ENCODE results near the gene TMA7B.
"Not testable (repeated sequence)": the region's sequence is repeated elsewhere in the genome, so short reads cannot be mapped to it uniquely, and the experiment has no call there.

Gene TMA7B

DNA sequence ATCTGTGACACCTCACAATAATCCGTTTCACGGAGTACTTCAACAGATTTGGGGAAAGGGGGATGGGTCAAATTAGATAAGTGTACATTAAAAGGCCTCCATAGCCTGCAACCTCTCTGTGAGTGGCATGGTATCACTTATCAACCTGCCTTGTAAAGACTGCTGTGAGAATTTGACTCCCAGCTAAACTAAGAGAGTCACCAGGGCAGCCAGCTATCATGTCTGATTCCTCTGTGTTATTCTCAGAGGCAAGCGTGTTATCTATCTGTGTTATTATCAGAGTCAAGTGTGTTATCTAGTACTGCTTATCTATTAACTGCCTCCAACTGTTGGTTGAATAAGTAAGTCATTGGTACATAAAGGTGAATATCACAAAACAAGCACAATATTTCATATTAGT lies 30.5 kb downstream of the TMA7B start:
- Histone ChIP-seq H3K27ac (0 out of 2 replicates have a peak overlapping the region, but pooled peaks have one; percentile 44), H3K9me3 (ENCODE audit: low read depth, low read length) (no peaks in the 10 kb centered on the region), H3K4me3 (no peak overlapping the region), H3K9ac (ENCODE audit: insufficient read length) (no peak overlapping the region), H3K36me3 (ENCODE audit: insufficient read depth, low read length) (no peaks in the 10 kb centered on the region)
- TF ChIP-seq EZH2 (IDR thresholded peaks at IDR 0.05) (no peak), POLR2AphosphoS5 (IDR thresholded peaks at IDR 0.05; ENCODE audit: borderline replicate concordance, low read depth, low read length) (no peak), FOXP2 (optimal IDR thresholded peaks at IDR 0.05; ENCODE audit: control extremely low read depth, extremely low read length, insufficient read depth) (no peak)
- no peak for DNase-seq (ENCODE audit: low read depth, low spot score)

DNA sequence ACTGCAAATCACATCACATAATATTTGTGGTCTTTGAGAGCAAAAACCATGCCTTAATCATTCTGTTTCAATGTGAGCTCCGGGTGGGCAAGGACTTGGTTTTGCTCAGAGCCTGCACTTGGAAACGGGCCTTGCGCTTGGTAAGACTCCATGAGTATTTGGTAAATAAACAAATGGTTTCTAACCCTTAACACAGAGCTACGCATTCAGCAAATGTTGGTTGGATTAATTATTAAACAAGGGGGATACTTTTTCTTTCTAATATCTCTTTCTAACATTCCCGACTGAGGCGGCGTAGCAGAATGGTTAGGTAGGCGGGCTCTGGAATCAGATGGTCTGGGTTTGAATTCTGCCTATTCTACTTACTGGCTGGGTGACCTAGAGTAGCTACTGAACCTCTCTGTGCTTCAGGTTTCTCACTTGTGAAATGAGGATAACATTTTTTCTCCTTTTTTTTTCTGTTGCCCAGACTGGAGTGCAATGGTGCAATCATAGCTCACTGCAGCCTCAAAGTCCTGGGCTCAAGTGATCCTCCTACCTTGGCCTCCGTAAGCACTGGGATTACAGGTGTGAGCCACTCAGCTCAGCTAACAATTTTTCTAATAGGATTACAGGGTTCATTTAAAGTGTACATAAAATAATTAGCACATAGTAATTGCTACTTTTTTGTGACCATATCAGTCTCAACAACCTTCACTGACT lies 31.1 kb downstream of the TMA7B start:
- no peak overlapping the region for H3K9ac ChIP-seq (ENCODE audit: insufficient read length)
- no peak for DNase-seq (ENCODE audit: low read depth, low spot score)
- 0 out of 2 replicates have a peak overlapping the region, but pooled peaks have one; percentile 44 for H3K27ac ChIP-seq
- no peaks in the 10 kb centered on the region for H3K36me3 ChIP-seq (ENCODE audit: insufficient read depth, low read length)
- no peak for TF ChIP-seq EZH2 (IDR thresholded peaks at IDR 0.05)
- no peak for TF ChIP-seq POLR2AphosphoS5 (IDR thresholded peaks at IDR 0.05; ENCODE audit: borderline replicate concordance, low read depth, low read length)
- no peak for TF ChIP-seq FOXP2 (optimal IDR thresholded peaks at IDR 0.05; ENCODE audit: control extremely low read depth, extremely low read length, insufficient read depth)
- no peaks in the 10 kb centered on the region for H3K9me3 ChIP-seq (ENCODE audit: low read depth, low read length)
- H3K4me3 ChIP-seq = no peak overlapping the region

DNA sequence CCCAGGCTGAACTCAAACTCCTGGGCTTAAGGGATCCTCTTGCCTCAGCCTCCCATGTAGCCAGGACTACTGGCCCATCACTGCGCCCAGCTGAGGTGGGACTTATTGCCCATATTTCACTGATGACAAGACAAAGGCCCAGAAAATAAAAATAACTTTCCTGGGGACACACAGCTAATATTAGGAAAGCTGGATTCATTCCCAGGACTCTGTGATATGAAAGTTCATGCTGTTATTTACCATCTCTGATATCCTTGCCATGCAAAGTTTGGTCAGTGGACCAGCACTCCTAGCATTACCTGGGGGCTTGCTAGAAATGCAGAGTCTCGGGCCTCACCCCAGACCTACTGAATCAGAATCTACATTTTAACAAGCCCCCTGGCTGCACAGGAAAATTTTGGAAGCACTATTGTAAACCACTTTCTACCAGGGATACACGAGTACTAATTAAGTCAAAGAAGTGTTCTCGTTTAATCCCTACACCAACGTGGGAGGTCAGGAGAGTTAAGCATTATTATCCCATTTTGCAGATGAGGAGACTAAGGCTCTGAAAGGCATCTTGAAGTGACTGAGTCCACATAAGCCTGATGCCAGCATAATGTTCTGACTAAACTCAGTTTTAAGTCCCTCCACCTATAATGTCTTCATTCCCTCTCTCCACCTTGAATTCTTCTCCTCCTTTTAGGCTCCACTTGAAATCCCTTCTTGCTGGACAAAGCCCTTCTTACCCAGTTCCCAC lies 32.1 kb downstream of the TMA7B start:
- Histone ChIP-seq H3K36me3 (ENCODE audit: insufficient read depth, low read length) (no peaks in the 10 kb centered on the region), H3K4me3 (no peak overlapping the region), H3K27ac (no peak overlapping the region), H3K9me3 (ENCODE audit: low read depth, low read length) (no peaks in the 10 kb centered on the region), H3K9ac (ENCODE audit: insufficient read length) (no peak overlapping the region)
- no peak for DNase-seq (ENCODE audit: low read depth, low spot score)
- TF ChIP-seq EZH2 (IDR thresholded peaks at IDR 0.05) = no peak
- no peak for TF ChIP-seq FOXP2 (optimal IDR thresholded peaks at IDR 0.05; ENCODE audit: control extremely low read depth, extremely low read length, insufficient read depth)
- no peak for TF ChIP-seq POLR2AphosphoS5 (IDR thresholded peaks at IDR 0.05; ENCODE audit: borderline replicate concordance, low read depth, low read length)

DNA sequence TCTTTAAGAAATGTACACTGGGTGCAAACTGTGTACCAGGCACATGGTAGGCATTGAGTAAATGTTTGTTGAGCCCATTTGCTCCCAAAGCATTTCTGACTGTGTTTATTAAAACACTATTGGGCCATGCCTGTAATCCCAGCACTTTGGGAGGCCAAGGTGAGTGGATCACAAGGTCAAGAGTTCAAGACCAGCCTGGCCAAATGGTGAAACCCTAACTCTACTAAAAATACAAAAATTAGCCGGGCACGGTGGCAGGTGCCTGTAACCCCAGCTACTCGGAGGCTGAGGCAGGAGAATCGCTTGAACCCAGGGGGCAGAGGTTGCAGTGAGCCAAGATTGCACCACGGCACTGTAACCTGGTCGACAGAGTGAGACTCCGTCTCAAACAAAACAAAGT lies 32.7 kb downstream of the TMA7B start:
- not testable (repeated sequence) for H3K36me3 ChIP-seq (ENCODE audit: insufficient read depth, low read length); H3K9me3 ChIP-seq (ENCODE audit: low read depth, low read length); DNase-seq (ENCODE audit: low read depth, low spot score); H3K4me3 ChIP-seq; H3K27ac ChIP-seq; H3K9ac ChIP-seq (ENCODE audit: insufficient read length)

DNA sequence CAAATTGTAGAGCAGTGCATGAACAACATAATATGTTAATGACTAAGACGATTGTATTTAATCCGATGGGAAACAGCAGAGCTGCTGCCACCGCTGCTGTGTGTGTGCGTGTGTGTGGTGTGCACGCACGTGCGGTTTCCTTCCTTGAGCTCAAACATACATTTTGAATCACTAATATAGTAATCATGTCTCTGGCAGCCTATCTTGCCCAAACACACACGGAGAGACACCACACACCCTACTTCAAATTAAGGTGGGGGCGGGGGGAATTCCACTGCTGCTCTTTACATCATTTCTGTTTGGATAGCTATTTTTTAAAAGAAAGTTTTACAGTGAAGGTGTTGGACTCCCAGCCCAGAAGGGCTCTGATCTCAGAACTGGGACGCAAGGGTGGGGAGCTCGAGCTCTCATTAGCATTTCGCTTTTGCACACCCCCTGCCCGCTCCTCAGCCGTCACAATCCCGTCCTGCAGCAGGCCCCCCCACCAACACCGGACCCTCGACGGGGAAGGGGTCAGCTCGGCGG lies 33.9 kb downstream of the TMA7B start:
- Histone ChIP-seq H3K27ac (peak overlapping the region; percentile 64), H3K4me3 (no peak overlapping the region), H3K9ac (ENCODE audit: insufficient read length) (no peak overlapping the region), H3K9me3 (ENCODE audit: low read depth, low read length) (no peaks in the 10 kb centered on the region), H3K36me3 (ENCODE audit: insufficient read depth, low read length) (no peaks in the 10 kb centered on the region)
- no peak for TF ChIP-seq FOXP2 (optimal IDR thresholded peaks at IDR 0.05; ENCODE audit: control extremely low read depth, extremely low read length, insufficient read depth)
- no peak for TF ChIP-seq POLR2AphosphoS5 (IDR thresholded peaks at IDR 0.05; ENCODE audit: borderline replicate concordance, low read depth, low read length)
- no peak for TF ChIP-seq EZH2 (IDR thresholded peaks at IDR 0.05)
- no peak for DNase-seq (ENCODE audit: low read depth, low spot score)

DNA sequence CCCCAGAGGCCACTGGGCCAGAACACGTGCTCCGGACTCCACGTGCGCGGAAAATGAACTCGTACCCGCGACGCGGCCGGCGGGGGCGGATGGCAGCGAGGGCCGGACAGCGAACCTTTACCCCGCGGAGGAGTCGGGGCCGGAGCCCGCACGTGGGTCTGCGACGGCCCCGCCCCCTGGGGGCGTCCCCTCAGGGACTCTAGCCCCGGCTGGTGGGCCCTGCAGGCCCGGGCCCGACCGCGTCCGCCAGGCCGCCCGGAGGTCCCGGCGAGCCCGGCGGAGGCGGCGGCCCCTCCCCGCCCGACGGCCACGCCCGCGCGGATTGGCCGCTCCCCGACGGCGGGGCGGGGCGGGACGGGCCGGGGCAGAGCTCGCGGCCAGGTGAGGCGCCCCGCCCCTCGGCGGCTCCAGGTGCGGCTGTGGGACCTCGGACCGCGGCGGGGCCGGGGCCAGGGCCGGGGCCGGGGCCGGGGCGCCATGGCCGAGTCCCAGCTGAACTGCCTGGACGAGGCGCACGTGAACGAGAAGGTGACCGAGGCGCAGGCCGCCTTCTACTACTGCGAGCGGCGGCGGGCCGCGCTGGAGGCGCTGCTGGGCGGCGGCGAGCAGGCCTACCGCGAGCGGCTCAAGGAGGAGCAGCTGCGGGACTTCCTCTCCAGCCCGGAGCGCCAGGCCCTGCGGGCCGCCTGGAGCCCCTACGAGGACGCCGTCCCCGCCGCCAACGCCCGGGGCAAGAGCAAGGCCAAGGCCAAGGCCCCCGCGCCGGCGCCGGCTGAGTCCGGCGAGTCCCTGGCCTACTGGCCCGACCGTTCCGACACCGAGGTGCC lies 34.6 kb downstream of the TMA7B start, which contains the start of gene FAM83F:
TSS of gene FAM83F (plus strand) at position 389 of the 827 bp plus-strand sequence. CDS start at position 478, 89 bp downstream.
- H3K27ac ChIP-seq = peak within 1 kb of the TSS; percentile 64
- no peaks in the 10 kb centered on the region for H3K36me3 ChIP-seq (ENCODE audit: insufficient read depth, low read length)
- H3K4me3 ChIP-seq = no peak within 1 kb of the TSS
- no peak within 1 kb of the TSS for H3K9ac ChIP-seq (ENCODE audit: insufficient read length)
- DNase-seq (ENCODE audit: low read depth, low spot score) = no peak
- TF ChIP-seq FOXP2 (optimal IDR thresholded peaks at IDR 0.05; ENCODE audit: control extremely low read depth, extremely low read length, insufficient read depth) (no peak), EZH2 (IDR thresholded peaks at IDR 0.05) (no peak), POLR2AphosphoS5 (IDR thresholded peaks at IDR 0.05; ENCODE audit: borderline replicate concordance, low read depth, low read length) (no peak)
- H3K9me3 ChIP-seq (ENCODE audit: low read depth, low read length) = no peaks in the 10 kb centered on the region

DNA sequence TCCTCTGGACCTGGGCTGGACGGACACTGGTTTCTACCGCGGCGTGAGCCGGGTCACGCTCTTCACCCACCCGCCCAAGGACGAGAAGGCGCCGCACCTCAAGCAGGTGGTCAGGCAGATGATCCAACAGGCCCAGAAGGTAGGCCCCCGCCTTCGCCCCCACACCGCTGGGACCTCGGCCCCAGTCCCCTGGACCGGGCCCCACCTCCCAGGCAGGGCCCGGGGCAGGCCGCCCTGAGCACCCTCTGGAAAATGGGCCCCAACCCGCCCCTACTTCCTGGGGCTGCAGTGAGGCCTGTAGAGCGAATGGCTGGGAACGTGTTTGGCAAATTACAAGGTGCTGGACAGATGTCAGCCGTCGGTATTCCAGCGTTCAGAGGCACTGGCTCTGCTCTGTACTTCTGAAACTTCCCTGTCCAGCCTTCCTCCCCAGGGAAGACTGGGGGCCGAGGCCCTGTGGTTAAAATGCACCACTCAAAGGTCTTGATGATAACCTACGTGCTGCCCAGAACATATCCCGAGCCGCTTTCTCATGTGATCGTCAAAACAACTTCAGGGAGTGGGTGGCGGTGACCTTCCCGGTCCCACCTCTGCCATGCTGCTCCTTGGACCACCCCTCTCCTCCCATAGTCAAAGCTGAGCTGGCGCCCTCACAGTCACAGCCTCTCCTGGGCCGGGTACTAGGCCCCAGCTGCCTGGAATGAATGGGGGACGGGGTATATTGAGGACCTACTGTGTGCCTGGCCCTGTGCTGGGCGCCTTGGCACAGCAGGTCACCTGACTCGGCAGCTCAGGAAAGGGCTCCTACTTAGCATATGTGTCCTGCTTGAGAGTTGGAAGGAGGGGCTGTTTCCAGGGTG lies 35.4 kb downstream of the TMA7B start:
- H3K27ac ChIP-seq = no peak overlapping the region
- H3K36me3 ChIP-seq (ENCODE audit: insufficient read depth, low read length) = no peaks in the 10 kb centered on the region
- no peak overlapping the region for H3K9ac ChIP-seq (ENCODE audit: insufficient read length)
- TF ChIP-seq EZH2 (IDR thresholded peaks at IDR 0.05) (no peak), POLR2AphosphoS5 (IDR thresholded peaks at IDR 0.05; ENCODE audit: borderline replicate concordance, low read depth, low read length) (no peak), FOXP2 (optimal IDR thresholded peaks at IDR 0.05; ENCODE audit: control extremely low read depth, extremely low read length, insufficient read depth) (no peak)
- no peak overlapping the region for H3K4me3 ChIP-seq
- no peaks in the 10 kb centered on the region for H3K9me3 ChIP-seq (ENCODE audit: low read depth, low read length)
- no peak for DNase-seq (ENCODE audit: low read depth, low spot score)

Data from SK-N-MC (cell line).